K562 (cell line): ENCODE data around the gene FABP7. TPM values are rescaled to one million over a fixed set of nuclear protein-coding genes. Genes with fewer than 3 reads are reported as not detected.

Source experiments
- ATAC-seq: fragments of 200-7000 bp; cut with Tn5 transposase; 3 replicates; pipeline ENCODE4 v1.9.1; 2020; ENCODE audit warnings: moderate library complexity
- BruUV-seq: library from RNA; stranded (reverse); fragments of 400-500 nt; replicated peaks from 2 replicates; lab custom pipeline; 2021; lab: Mats Ljungman, UMichigan
- CTCF ChIA-PET: fragments of 300-600 bp; formaldehyde crosslinking; extraction: SDS; loops from one replicate; lab custom pipeline; 2021; ENCODE audit warnings: low intra/inter-chr PET ratio; lab: Yijun Ruan, JAX
- POLR2A ChIA-PET: fragments of 300-600, 350-650 bp; sonication (Branson Sonifier 250); formaldehyde crosslinking; extraction: SDS; loops from one replicate; lab custom pipeline; 2021; ENCODE audit warnings: antibody characterized with exemption, inconsistent platforms; lab: Yijun Ruan, JAX
- DNase-seq, 4 experiments: peaks; one replicate each; pipeline versions ENCODE4 v3.0.0 to v3.0.0-alpha.2; 2011 to 2018; ENCODE audit warnings: low spot score in 3 of 4, mixed read lengths in 3 of 4; ENCODE audit errors: extremely low read depth in 1 of 4
- FAIRE-seq: peaks from 2 replicates; lab custom pipeline; 2011; peaks lifted over from hg19 to GRCh38; lab: Jason Lieb, UNC
- H2AFZ ChIP-seq: 2 replicates; pipeline ENCODE4 v1.6.0; 2011; ENCODE audit warnings: low read depth, low read length, control low read depth, inconsistent platforms
- H3K27ac ChIP-seq: fragments of 200-600 bp; 3 replicates; pipeline ENCODE4 v1.8.0; 2011; ENCODE audit warnings: low read depth, mild to moderate bottlenecking, control low read depth, inconsistent platforms, low read length, moderate library complexity, mixed read lengths; ENCODE audit errors: extremely low read depth
- H3K27me3 ChIP-seq, 2 experiments: fragments of 300-600 bp in 1 of 2; 2 replicates in 1 of 2; 3 replicates in 1 of 2; pipeline versions ENCODE4 v1.6.0 to v1.8.0; 2011; ENCODE audit warnings: inconsistent platforms in 2 of 2, low read length in 2 of 2, mild to moderate bottlenecking in 1 of 2, mixed read lengths in 1 of 2, moderate library complexity in 1 of 2; ENCODE audit not compliant: control insufficient read depth in 2 of 2, insufficient read depth in 2 of 2
- H3K36me3 ChIP-seq: fragments of 300-600 bp; 3 replicates; pipeline ENCODE4 v1.8.0; 2011; ENCODE audit warnings: mild to moderate bottlenecking, low read length, inconsistent platforms; ENCODE audit not compliant: control insufficient read depth, insufficient read depth
- H3K4me1 ChIP-seq, 2 experiments: fragments of 200-600 bp in 1 of 2; replicated peaks in 1 of 2; 2 replicates in 1 of 2; 3 replicates in 1 of 2; pipeline versions ENCODE4 v1.5.1 to v1.8.0; 2011; ENCODE audit warnings: inconsistent platforms in 2 of 2, low read length in 2 of 2, mild to moderate bottlenecking in 1 of 2, mixed read lengths in 1 of 2, moderate library complexity in 1 of 2; ENCODE audit not compliant: control insufficient read depth in 2 of 2, insufficient read depth in 2 of 2
- H3K4me2 ChIP-seq: 2 replicates; pipeline ENCODE4 v1.6.1; 2011; ENCODE audit warnings: low read length, control low read depth, inconsistent platforms, mixed read lengths; ENCODE audit not compliant: insufficient read depth
- H3K4me3 ChIP-seq: fragments of 200-600 bp; sonication (generic), shearing (Covaris generic); 2 replicates; pipeline ENCODE4 v1.5.1; 2016; ENCODE audit warnings: control low read depth, inconsistent platforms
- H3K79me2 ChIP-seq: fragments of 200-600 bp; 3 replicates; pipeline ENCODE4 v1.8.0; 2011; ENCODE audit warnings: low read length, inconsistent platforms; ENCODE audit not compliant: control insufficient read depth, insufficient read depth
- H3K9ac ChIP-seq, 2 experiments: 2 replicates each; pipeline versions ENCODE4 v1.6.0 to v1.6.1; 2011; ENCODE audit warnings: low read depth in 2 of 2, low read length in 2 of 2, control low read depth in 1 of 2, inconsistent platforms in 1 of 2, mild to moderate bottlenecking in 1 of 2, mixed read lengths in 1 of 2; ENCODE audit not compliant: insufficient read depth in 1 of 2
- H3K9me1 ChIP-seq: one replicate; pipeline ENCODE4 v1.6.0; 2011; ENCODE audit warnings: inconsistent platforms, mild to moderate bottlenecking, low read length, moderate library complexity; ENCODE audit not compliant: control insufficient read depth, insufficient read depth
- H3K9me3 ChIP-seq: replicated peaks from 2 replicates; pipeline ENCODE4 v1.5.1; 2011; ENCODE audit warnings: low read depth, low read length, inconsistent platforms; ENCODE audit not compliant: control insufficient read depth, insufficient read depth
- H4K20me1 ChIP-seq: replicated peaks from 2 replicates; pipeline ENCODE4 v1.6.1; 2011; ENCODE audit warnings: low read length, inconsistent platforms, mixed read lengths; ENCODE audit not compliant: control insufficient read depth, insufficient read depth
- DMBX1 ChIP-seq: fragments of 250-450 bp; sonication (Bioruptor Pico); IDR thresholded peaks from 2 replicates; pipeline ENCODE4 v1.8.0; 2022; ENCODE audit warnings: inconsistent platforms, mild to moderate bottlenecking, moderate library complexity, borderline replicate concordance
- EP400 ChIP-seq: fragments of 450-650 bp; IDR thresholded peaks from 2 replicates; pipeline ENCODE4 v1.6.1; 2017; ENCODE audit warnings: antibody characterized with exemption, mild to moderate bottlenecking, moderate library complexity
- FOXJ2 ChIP-seq: fragments of 200-800 bp; sonication (Bioruptor generic); IDR thresholded peaks from 2 replicates; pipeline ENCODE4 v1.6.1; 2016; ENCODE audit warnings: missing genetic modification characterization, missing compliant biosample characterization
- GATAD2B ChIP-seq: fragments of 450-650 bp; IDR thresholded peaks from 2 replicates; pipeline ENCODE4 v1.6.1; 2017; ENCODE audit warnings: mild to moderate bottlenecking, borderline replicate concordance
- HCFC1 ChIP-seq: IDR thresholded peaks from 2 replicates; pipeline ENCODE4 v1.6.1; 2012; ENCODE audit warnings: low read depth, low read length, improper control_type of control experiment
- HINFP ChIP-seq: fragments of 450-650 bp; conservative IDR thresholded peaks from 2 replicates; pipeline ENCODE4 v1.6.1; 2016; ENCODE audit warnings: missing genetic modification characterization, low read depth, mild to moderate bottlenecking, control low read depth, missing compliant biosample characterization
- HMG20A ChIP-seq: fragments of 450-650 bp; formaldehyde crosslinking; conservative IDR thresholded peaks from 2 replicates; pipeline ENCODE4 v1.4.0; 2020; ENCODE audit warnings: mild to moderate bottlenecking, mixed read lengths
- MEF2D ChIP-seq: conservative IDR thresholded peaks from 2 replicates; pipeline ENCODE4 v1.6.1; 2016; ENCODE audit warnings: low read depth, missing genetic modification characterization, missing compliant biosample characterization
- NCOA6 ChIP-seq: fragments of 450-650 bp; IDR thresholded peaks from 2 replicates; pipeline ENCODE4 v1.6.1; 2017; ENCODE audit warnings: mild to moderate bottlenecking
- NFRKB ChIP-seq: fragments of 450-650 bp; IDR thresholded peaks from 2 replicates; pipeline ENCODE4 v1.6.1; 2016; ENCODE audit warnings: low read depth
- NR2C1 ChIP-seq, 2 experiments: fragments of 450-650 bp; IDR thresholded peaks; 2 replicates each; pipeline ENCODE4 v1.6.1; 2017; ENCODE audit warnings: mild to moderate bottlenecking in 2 of 2, antibody characterized with exemption in 1 of 2, inconsistent platforms in 1 of 2, missing compliant biosample characterization in 1 of 2, missing genetic modification characterization in 1 of 2
- POLR2AphosphoS5 ChIP-seq: IDR thresholded peaks from 2 replicates; pipeline ENCODE4 v1.6.1; 2011; ENCODE audit warnings: mild to moderate bottlenecking, low read depth, low read length, moderate library complexity; ENCODE audit not compliant: control insufficient read depth, insufficient read depth
- SMAD3 ChIP-seq: fragments of 450-650 bp; formaldehyde crosslinking; conservative IDR thresholded peaks from 2 replicates; pipeline ENCODE4 v1.4.0; 2020; ENCODE audit warnings: mild to moderate bottlenecking
- TBL1XR1 ChIP-seq, 2 experiments: IDR thresholded peaks; 2 replicates each; pipeline ENCODE4 v1.6.1; 2012; ENCODE audit warnings: improper control_type of control experiment in 2 of 2, low read length in 2 of 2, mild to moderate bottlenecking in 1 of 2
- TSC22D4 ChIP-seq: fragments of 450-650 bp; IDR thresholded peaks from 2 replicates; pipeline ENCODE4 v1.6.1; 2016; ENCODE audit warnings: missing genetic modification characterization, missing biosample characterization, control low read depth
- ZNF347 ChIP-seq: fragments of 450-650 bp; formaldehyde crosslinking; IDR thresholded peaks from 2 replicates; pipeline ENCODE4 v1.4.0; 2020; ENCODE audit warnings: low read depth, mild to moderate bottlenecking, moderate library complexity
- ZNF354B ChIP-seq: fragments of 250-450 bp; sonication (Bioruptor Pico); IDR thresholded peaks from 2 replicates; pipeline ENCODE4 v1.4.0; 2020
- ZNF668 ChIP-seq: fragments of 250-450 bp; sonication (Bioruptor Pico); IDR thresholded peaks from 2 replicates; pipeline ENCODE4 v1.8.0; 2022; ENCODE audit warnings: mild to moderate bottlenecking, inconsistent platforms
- ZNF830 ChIP-seq: fragments of 250-450 bp; sonication (Bioruptor Pico); IDR thresholded peaks from 2 replicates; pipeline ENCODE4 v1.5.0; 2021; ENCODE audit warnings: mild to moderate bottlenecking
- WGBS: fragments of 100-300 bp; shearing (Covaris generic); methylation state at CpG from one replicate; pipeline ENCODE4 v1.1.6; 2016; ENCODE audit warnings: low coverage, mixed read lengths; ENCODE audit not compliant: insufficient coverage; ENCODE audit errors: missing lambda C conversion rate; 5-methylcytosine and 5-hydroxymethylcytosine counted together
- in situ Hi-C: fragments of 300-500 bp; cut with MboI; formaldehyde crosslinking; loops from 4 replicates; pipeline ENCODE4 v1.15.0; 2018; ENCODE audit warnings: inconsistent platforms, mixed read lengths
- intact Hi-C: fragments of 100-400 bp; cut with micrococcal nuclease; formaldehyde crosslinking; loops from 2 replicates; pipeline ENCODE4 v1.14.2; 2022
- polyA plus RNA-seq, 8 experiments: library from polyadenylated mRNA; depleted of rRNA in 4 of 8; stranded (reverse) in 5 of 8; unstranded in 3 of 8; fragments of >200 nt; fragmentation: Nextera tagmentation in 2 of 8; fragmentation: Illumina TruSeq in 1 of 8; extraction: Ambion mirVana in 2 of 8; extraction: Trizol in 1 of 8; gene quantifications; 2 replicates each; pipeline versions ENCODE4 v1.2.1 to v1.2.3, GENCODE V29; 2011 to 2014; ENCODE audit warnings: inconsistent platforms in 1 of 8, missing spikeins in 1 of 8
- total RNA-seq, 7 experiments: library from RNA; depleted of rRNA in 6 of 7; stranded (reverse); fragments of >200 nt in 6 of 7; fragmentation: Illumina TruSeq in 2 of 7; extraction: Trizol in 2 of 7; gene quantifications; 2 replicates each; pipeline versions ENCODE4 v1.2.1 to v1.2.3, GENCODE V29; 2011 to 2021; ENCODE audit warnings: low replicate concordance in 1 of 7

The FABP7 gene
- total and polyA plus RNA-seq, 9 of the 15 experiments (the other 6 are each of a cell fraction or from before 2014, with no cell fraction given): 0.07 to 0.14 TPM; not detected in 7

DNA sequence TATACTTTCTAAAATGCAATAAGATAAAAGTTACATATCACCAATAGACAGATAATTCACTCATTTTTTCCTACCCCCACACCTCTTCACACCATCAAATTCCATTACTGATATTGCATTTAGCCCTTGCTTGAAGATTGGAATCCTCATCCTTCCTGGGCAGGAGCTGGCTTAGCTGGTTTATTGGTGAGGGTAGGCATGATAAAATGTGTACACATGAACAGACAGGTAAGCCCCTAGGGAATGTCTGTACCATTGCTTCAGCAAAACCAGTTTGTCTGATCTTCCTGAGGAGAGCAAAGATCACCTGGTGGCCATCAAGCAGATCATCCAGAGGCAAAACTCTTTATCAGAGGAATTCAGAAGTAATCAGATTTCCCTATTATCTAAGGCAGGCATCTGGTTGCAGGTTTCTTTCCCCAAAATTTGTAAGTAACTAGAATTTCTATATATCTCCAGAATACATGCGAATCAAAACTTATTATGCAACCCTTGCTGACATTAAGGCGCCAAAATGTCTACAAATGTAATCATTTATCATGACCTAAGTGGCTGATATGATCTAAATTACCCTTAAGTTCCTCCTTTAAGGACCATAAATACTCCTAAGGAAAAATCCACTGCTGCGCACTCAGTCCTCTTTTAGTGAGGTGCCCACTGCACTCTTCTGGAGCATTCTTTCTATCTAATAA, 6.6 kb upstream of the FABP7 start:
- Histone ChIP-seq H3K79me2 (no peaks in the 10 kb centered on the region), H3K27ac (no peak overlapping the region), H3K4me3 (no peak overlapping the region), H4K20me1 (no peaks in the 10 kb centered on the region), H2AFZ (no peak overlapping the region), H3K9me1 (no peaks in the 10 kb centered on the region), H3K4me1 (no peaks in the 10 kb centered on the region), H3K9ac (no peak overlapping the region), H3K9me3 (no peaks in the 10 kb centered on the region), H3K36me3 (no peaks in the 10 kb centered on the region), H3K27me3 (no peaks in the 10 kb centered on the region), H3K4me2 (no peak overlapping the region)
- in situ Hi-C loops (no loop called here), intact Hi-C loops (no loop called here)
- POLR2A ChIA-PET: no interaction called here
- CTCF ChIA-PET: interaction anchor here (0.6 kb wide), 1 partner anchor 29 kb away, joined by 3 read pairs; no protein-coding TSS in a partner anchor
- BruUV-seq: no TSS peak
- DNase-seq (no peak), FAIRE-seq (no peak), ATAC-seq (no peak)
- WGBS: 14% methylated on average over 3 of the region's 3 CpGs
- TF ChIP-seq ZNF354B (CRISPR knock-in tag): no peak
- no peak for TF ChIP-seq GATAD2B
- TF ChIP-seq FOXJ2 (tag): no peak
- TF ChIP-seq DMBX1 (CRISPR knock-in tag): no peak
- TF ChIP-seq ZNF668 (CRISPR knock-in tag): no peak
- TF ChIP-seq HCFC1: no peak
- TF ChIP-seq POLR2AphosphoS5: no peak
- no peak for TF ChIP-seq HMG20A (CRISPR knock-in tag)
- no peak for TF ChIP-seq ZNF347 (CRISPR knock-in tag)
- no peak for TF ChIP-seq EP400
- TF ChIP-seq NFRKB: no peak
- TF ChIP-seq TSC22D4: no peak
- TF ChIP-seq HINFP: no peak
- TF ChIP-seq TBL1XR1 (IDR thresholded peaks at IDR 0.05; ENCODE audit: low read length in 2 of 2): no peak
- no peak for TF ChIP-seq NR2C1 (IDR thresholded peaks at IDR 0.05)
- no peak for TF ChIP-seq NR2C1 (tag; IDR thresholded peaks at IDR 0.05)
- TF ChIP-seq MEF2D (tag): no peak
- no peak for TF ChIP-seq NCOA6
- no peak for TF ChIP-seq SMAD3
- TF ChIP-seq ZNF830: no peak
